Karpas-422 (cell line): ENCODE measurements around the gene EFNA5. TPM values are rescaled to one million over a fixed set of nuclear protein-coding genes. Genes with fewer than 3 reads are reported as not detected.

ENCODE experiments used
- DNase-seq: peaks from one replicate; pipeline ENCODE4 v3.0.0-alpha.2; 2015
- H2AFZ ChIP-seq: fragments of 200-600 bp; sonication (generic); 2 replicates; pipeline ENCODE4 v1.6.1; 2014; ENCODE audit warnings: antibody characterized with exemption, low read length, mixed read lengths
- H3K27ac ChIP-seq: fragments of 200-600 bp; sonication (generic); 2 replicates; pipeline ENCODE4 v1.5.1; 2014; ENCODE audit warnings: mild to moderate bottlenecking, low read length, moderate library complexity
- H3K27me3 ChIP-seq: fragments of 200-600 bp; sonication (generic); 2 replicates; pipeline ENCODE4 v1.6.1; 2014; ENCODE audit warnings: low read length, mixed read lengths
- H3K36me3 ChIP-seq: fragments of 200-600 bp; sonication (generic); 2 replicates; pipeline ENCODE4 v1.6.1; 2014; ENCODE audit warnings: low read length, mixed read lengths; ENCODE audit not compliant: insufficient read depth
- H3K4me1 ChIP-seq: fragments of 200-600 bp; sonication (generic); 2 replicates; pipeline ENCODE4 v1.6.1; 2014; ENCODE audit warnings: mild to moderate bottlenecking, low read length, mixed read lengths
- H3K4me2 ChIP-seq: fragments of 200-600 bp; sonication (generic); 2 replicates; pipeline ENCODE4 v1.6.1; 2014; ENCODE audit warnings: low read length, low read depth, mild to moderate bottlenecking; ENCODE audit not compliant: poor library complexity, severe bottlenecking
- H3K4me3 ChIP-seq: fragments of 200-600 bp; sonication (generic); 2 replicates; pipeline ENCODE4 v1.5.1; 2014; ENCODE audit warnings: mild to moderate bottlenecking, antibody characterized with exemption, low read length, mixed read lengths
- H3K79me2 ChIP-seq: fragments of 200-600 bp; sonication (generic); 2 replicates; pipeline ENCODE4 v1.6.1; 2014; ENCODE audit warnings: mild to moderate bottlenecking, low read length, mixed read lengths
- H3K9ac ChIP-seq: fragments of 200-600 bp; sonication (generic); 2 replicates; pipeline ENCODE4 v1.6.0; 2014; ENCODE audit warnings: low read length
- H3K9me2 ChIP-seq: fragments of 200-600 bp; sonication (generic), shearing (Covaris generic); replicated peaks from 2 replicates; pipeline ENCODE4 v1.6.0; 2014; ENCODE audit warnings: mild to moderate bottlenecking, low read length, moderate library complexity; ENCODE audit not compliant: insufficient read depth
- H3K9me3 ChIP-seq: fragments of 300-700, 200-600 bp; sonication (generic); 2 replicates; pipeline ENCODE4 v1.6.1; 2014; ENCODE audit warnings: low read length, mixed read lengths
- H4K20me1 ChIP-seq: fragments of 200-600 bp; sonication (generic); 2 replicates; pipeline ENCODE4 v1.6.1; 2014; ENCODE audit warnings: mild to moderate bottlenecking, antibody characterized with exemption, low read length, low read depth; ENCODE audit not compliant: insufficient read depth
- total RNA-seq: library from RNA; depleted of rRNA; stranded (reverse); fragments of >200 nt; shearing (Covaris generic); gene quantifications from 2 replicates; pipeline ENCODE4 v1.2.3, GENCODE V29; 2014; ENCODE audit warnings: low replicate concordance

EFNA5 gene
- total RNA-seq, 1 experiment from 2014 or later = not detected

DNA sequence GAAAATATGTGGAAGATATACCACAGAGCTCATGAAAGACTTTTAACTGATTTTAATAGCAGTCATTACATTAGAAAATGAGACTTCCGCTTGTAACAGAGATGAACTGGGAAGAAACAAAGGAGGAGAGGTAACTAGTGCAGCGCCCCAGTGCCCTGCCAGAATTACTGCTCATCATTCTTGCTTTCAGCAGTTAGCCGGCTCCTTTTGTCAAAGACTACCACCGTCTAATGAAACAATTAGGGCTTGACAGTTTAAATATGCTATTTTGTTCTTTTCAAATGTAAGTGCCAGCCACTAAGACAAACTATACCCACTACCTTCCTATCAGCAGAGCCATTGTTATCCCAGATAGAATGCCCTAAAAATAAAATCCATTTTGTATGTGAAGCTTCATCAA is 328.4 kb downstream of the EFNA5 start:
- H4K20me1 ChIP-seq = no peaks in the 10 kb centered on the region
- no peaks in the 10 kb centered on the region for H3K79me2 ChIP-seq
- no peaks in the 10 kb centered on the region for H3K27me3 ChIP-seq
- no peak overlapping the region for H3K4me2 ChIP-seq
- no peak for DNase-seq
- no peak overlapping the region for H3K27ac ChIP-seq
- no peaks in the 10 kb centered on the region for H3K4me1 ChIP-seq
- no peak overlapping the region for H3K9ac ChIP-seq
- H3K36me3 ChIP-seq = no peaks in the 10 kb centered on the region
- H3K4me3 ChIP-seq = no peak overlapping the region
- H2AFZ ChIP-seq = no peak overlapping the region
- H3K9me3 ChIP-seq = peaks cover 10% of the 10 kb centered on the region
- no peaks in the 10 kb centered on the region for H3K9me2 ChIP-seq

GRCh38 chr5:107341376-107342084 is 329.2 kb downstream of the EFNA5 start:
- Histone ChIP-seq H3K27ac (no peak overlapping the region), H2AFZ (no peak overlapping the region), H3K4me1 (no peaks in the 10 kb centered on the region), H3K27me3 (no peaks in the 10 kb centered on the region), H4K20me1 (no peaks in the 10 kb centered on the region), H3K9me2 (no peaks in the 10 kb centered on the region), H3K4me3 (no peak overlapping the region), H3K4me2 (no peak overlapping the region), H3K9ac (no peak overlapping the region), H3K79me2 (no peaks in the 10 kb centered on the region), H3K9me3 (peaks cover 10% of the 10 kb centered on the region), H3K36me3 (no peaks in the 10 kb centered on the region)
- DNase-seq = no peak

GRCh38 chr5:107340631-107341030 is 330.1 kb downstream of the EFNA5 start:
- Histone ChIP-seq H4K20me1 (no peaks in the 10 kb centered on the region), H3K79me2 (no peaks in the 10 kb centered on the region), H3K9ac (no peak overlapping the region), H3K36me3 (no peaks in the 10 kb centered on the region), H3K27ac (no peak overlapping the region), H3K4me2 (no peak overlapping the region), H3K27me3 (no peaks in the 10 kb centered on the region), H2AFZ (no peak overlapping the region), H3K9me3 (peaks cover 7% of the 10 kb centered on the region), H3K4me1 (no peaks in the 10 kb centered on the region), H3K4me3 (no peak overlapping the region), H3K9me2 (no peaks in the 10 kb centered on the region)
- DNase-seq = no peak

- H4K20me1 ChIP-seq = no peaks in the 10 kb centered on the region
- H3K4me3 ChIP-seq = no peak overlapping the region
- no peaks in the 10 kb centered on the region for H3K27me3 ChIP-seq
These were observed 332.4 kb downstream of the EFNA5 start for GRCh38 chr5:107338335-107338734.

DNA sequence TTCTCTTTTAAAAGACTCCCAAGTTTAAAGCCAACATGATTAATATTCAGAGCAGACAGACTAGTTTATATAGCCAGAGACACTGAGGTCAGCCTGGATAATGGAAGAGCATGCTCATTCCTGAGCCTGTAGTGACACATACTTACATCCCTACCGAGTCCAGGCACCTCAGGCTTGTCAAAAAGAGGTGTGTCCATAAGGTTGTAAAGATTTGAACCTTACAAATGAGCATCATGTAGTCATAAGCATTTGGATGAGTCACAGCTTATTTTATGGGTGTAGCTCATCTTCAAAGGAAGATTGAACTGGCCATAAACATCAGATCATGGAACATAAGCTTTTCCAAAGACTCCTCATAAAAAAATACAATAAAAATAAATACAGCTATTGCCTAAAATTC is 333.5 kb downstream of the EFNA5 start:
- H4K20me1 ChIP-seq = no peaks in the 10 kb centered on the region

More at GRCh38 chr5:107338335-107338734, 332.4 kb downstream of the EFNA5 start:
- no peak for DNase-seq
- Histone ChIP-seq H3K79me2 (no peaks in the 10 kb centered on the region), H2AFZ (no peak overlapping the region), H3K4me2 (no peak overlapping the region), H3K9me2 (no peaks in the 10 kb centered on the region), H3K4me1 (no peaks in the 10 kb centered on the region), H3K27ac (no peak overlapping the region), H3K9ac (no peak overlapping the region), H3K9me3 (peaks cover 16% of the 10 kb centered on the region), H3K36me3 (no peaks in the 10 kb centered on the region)

GRCh38 chr5:107331882-107332281 is 338.9 kb downstream of the EFNA5 start:
- no peaks in the 10 kb centered on the region for H3K36me3 ChIP-seq
- no peak overlapping the region for H3K9ac ChIP-seq
- no peak overlapping the region for H3K27ac ChIP-seq
- no peak overlapping the region for H2AFZ ChIP-seq
- H3K4me3 ChIP-seq = no peak overlapping the region
- H3K9me3 ChIP-seq = peaks cover 13% of the 10 kb centered on the region; the same call in 1 of the 2 replicates
- no peaks in the 10 kb centered on the region for H3K79me2 ChIP-seq
- DNase-seq = no peak
- no peaks in the 10 kb centered on the region for H3K9me2 ChIP-seq
- H3K27me3 ChIP-seq = no peaks in the 10 kb centered on the region
- no peak overlapping the region for H3K4me2 ChIP-seq
- H3K4me1 ChIP-seq = no peaks in the 10 kb centered on the region
- H4K20me1 ChIP-seq = no peaks in the 10 kb centered on the region

More for the DNA sequence above, 333.5 kb downstream of the EFNA5 start:
- no peak overlapping the region for H3K4me2 ChIP-seq
- H3K4me3 ChIP-seq = no peak overlapping the region
- H3K9me3 ChIP-seq = peaks cover 12% of the 10 kb centered on the region
- no peaks in the 10 kb centered on the region for H3K4me1 ChIP-seq
- H2AFZ ChIP-seq = no peak overlapping the region
- no peaks in the 10 kb centered on the region for H3K79me2 ChIP-seq
- H3K27me3 ChIP-seq = no peaks in the 10 kb centered on the region
- no peak overlapping the region for H3K9ac ChIP-seq
- H3K27ac ChIP-seq = no peak overlapping the region
- no peaks in the 10 kb centered on the region for H3K9me2 ChIP-seq
- no peaks in the 10 kb centered on the region for H3K36me3 ChIP-seq
- DNase-seq = no peak

DNA sequence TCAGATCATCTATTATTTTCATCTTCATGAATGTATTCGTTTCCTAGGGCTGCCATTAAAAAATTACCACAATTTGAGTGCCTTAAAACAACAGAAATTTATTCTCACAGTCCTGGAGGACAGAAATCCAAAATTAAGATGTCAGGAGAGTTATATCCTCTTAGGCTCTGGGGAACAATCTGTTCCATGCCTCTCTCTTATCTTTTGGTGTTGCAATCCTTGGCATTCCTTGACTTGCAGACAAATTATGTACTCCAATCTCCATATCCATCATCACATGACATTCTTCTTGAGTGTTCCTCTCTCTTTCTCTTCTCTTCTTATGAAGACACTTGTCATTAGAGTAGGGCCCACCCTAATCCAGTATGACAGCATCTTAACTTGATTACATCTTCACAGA is 339.4 kb downstream of the EFNA5 start:
- peaks cover 13% of the 10 kb centered on the region; the same call in 1 of the 2 replicates for H3K9me3 ChIP-seq
- H3K9me2 ChIP-seq = no peaks in the 10 kb centered on the region
- H3K4me1 ChIP-seq = no peaks in the 10 kb centered on the region
- H3K4me2 ChIP-seq = no peak overlapping the region
- H3K4me3 ChIP-seq = no peak overlapping the region
- H3K27ac ChIP-seq = no peak overlapping the region
- DNase-seq = no peak
- H3K27me3 ChIP-seq = no peaks in the 10 kb centered on the region
- H2AFZ ChIP-seq = no peak overlapping the region
- no peaks in the 10 kb centered on the region for H3K79me2 ChIP-seq
- no peaks in the 10 kb centered on the region for H3K36me3 ChIP-seq
- no peak overlapping the region for H3K9ac ChIP-seq
- H4K20me1 ChIP-seq = no peaks in the 10 kb centered on the region

DNA sequence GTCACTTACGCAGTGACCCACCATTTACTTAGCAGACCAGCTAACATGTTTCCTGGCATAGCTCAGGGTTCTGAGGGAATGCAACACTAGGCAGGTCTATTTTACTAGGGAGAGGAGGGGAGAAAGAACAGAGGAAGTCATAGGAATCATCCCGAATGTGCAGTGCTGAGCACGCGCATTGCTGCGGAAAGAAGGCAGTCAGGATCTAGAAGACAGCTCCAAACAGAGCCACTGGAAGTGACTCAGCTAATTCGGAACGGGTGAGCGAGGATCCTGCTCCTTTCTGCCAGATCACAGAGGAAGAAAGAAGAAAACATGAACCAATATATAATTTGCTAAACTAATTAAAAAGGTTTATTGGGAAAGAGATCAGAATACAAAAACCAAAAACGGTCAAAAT is 339.8 kb downstream of the EFNA5 start:
- H3K27me3 ChIP-seq = no peaks in the 10 kb centered on the region
- H2AFZ ChIP-seq = no peak overlapping the region
- H3K9ac ChIP-seq = no peak overlapping the region
- no peaks in the 10 kb centered on the region for H4K20me1 ChIP-seq
- H3K4me3 ChIP-seq = no peak overlapping the region
- no peaks in the 10 kb centered on the region for H3K36me3 ChIP-seq
- H3K9me3 ChIP-seq = peaks cover 13% of the 10 kb centered on the region; the same call in 1 of the 2 replicates
- no peak overlapping the region for H3K27ac ChIP-seq
- H3K4me1 ChIP-seq = no peaks in the 10 kb centered on the region
- H3K4me2 ChIP-seq = no peak overlapping the region
- no peak for DNase-seq
- H3K79me2 ChIP-seq = no peaks in the 10 kb centered on the region
- no peaks in the 10 kb centered on the region for H3K9me2 ChIP-seq
